Breast epithelium (tissue), 4 donors: ENCODE data around the gene VEGFA. TPM values are rescaled to one million over a fixed set of nuclear protein-coding genes. Genes with fewer than 3 reads are reported as not detected.

Experiments
- DNase-seq, 2 donors: peaks; one replicate each; pipeline ENCODE4 v3.0.0-alpha.2; 2019; ENCODE audit warnings: low spot score in 2 of 2
- H3K27ac ChIP-seq, 2 donors: fragments of 200-600 bp; sonication (generic) in 1 of 2; one replicate each; pipeline ENCODE4 v1.5.1; 2016 to 2019; ENCODE audit warnings: mild to moderate bottlenecking in 1 of 2
- H3K27me3 ChIP-seq, 2 donors: fragments of 200-600 bp; sonication (generic) in 1 of 2; one replicate each; pipeline versions ENCODE4 v1.5.1 to v1.6.0; 2017 to 2019; ENCODE audit warnings: control low read depth in 1 of 2, mild to moderate bottlenecking in 1 of 2
- H3K36me3 ChIP-seq: fragments of 200-600 bp; one replicate; pipeline ENCODE4 v1.5.1; 2019
- H3K4me1 ChIP-seq, 2 donors: fragments of 200-600 bp; sonication (generic); one replicate each; pipeline ENCODE4 v1.5.1; 2016 to 2019; ENCODE audit warnings: control low read depth in 1 of 2
- H3K4me3 ChIP-seq, 3 donors: fragments of 200-600 bp; sonication (generic); 1 replicate in 2 of 3; 2 replicates in 1 of 3; pipeline ENCODE4 v1.5.1; 2016 to 2019; ENCODE audit warnings: mild to moderate bottlenecking in 3 of 3, moderate library complexity in 2 of 3
- H3K9me3 ChIP-seq, 2 donors: fragments of 200-600 bp; sonication (generic) in 1 of 2; one replicate each; pipeline ENCODE4 v1.5.1; 2016 to 2019; ENCODE audit warnings: control low read depth in 1 of 2
- POLR2A ChIP-seq: fragments of 450-650 bp; IDR thresholded peaks from one replicate; pipeline ENCODE4 v1.6.1; 2016; ENCODE audit warnings: antibody characterized with exemption, mild to moderate bottlenecking, moderate library complexity
- POLR2AphosphoS5 ChIP-seq, 3 donors: sonication (generic); formaldehyde crosslinking; IDR thresholded peaks; one replicate each; pipeline ENCODE4 v1.6.1; 2017; ENCODE audit warnings: antibody characterized with exemption in 3 of 3
- intact Hi-C: fragments of 100-400 bp; cut with DNase I; formaldehyde crosslinking; loops from one replicate; pipeline ENCODE4 v1.15.1; 2023; ENCODE audit warnings: low total_unique reads
- total RNA-seq, 3 donors: library from RNA; depleted of rRNA; stranded (reverse); fragments of >200 nt; gene quantifications; one replicate each; pipeline ENCODE4 v1.1.0, GENCODE V29; 2016
- TF ChIP-seq, protein P1 (sequence below), 3 donors: fragments of 450-650 bp; IDR thresholded peaks; one replicate each; pipeline ENCODE4 v1.5.1; 2016 to 2017; ENCODE audit warnings: antibody characterized with exemption in 3 of 3, mild to moderate bottlenecking in 3 of 3, moderate library complexity in 3 of 3

Gene VEGFA
- total RNA-seq, 3 donors from 2014 or later, result 123 to 230 (median 132) TPM

DNA sequence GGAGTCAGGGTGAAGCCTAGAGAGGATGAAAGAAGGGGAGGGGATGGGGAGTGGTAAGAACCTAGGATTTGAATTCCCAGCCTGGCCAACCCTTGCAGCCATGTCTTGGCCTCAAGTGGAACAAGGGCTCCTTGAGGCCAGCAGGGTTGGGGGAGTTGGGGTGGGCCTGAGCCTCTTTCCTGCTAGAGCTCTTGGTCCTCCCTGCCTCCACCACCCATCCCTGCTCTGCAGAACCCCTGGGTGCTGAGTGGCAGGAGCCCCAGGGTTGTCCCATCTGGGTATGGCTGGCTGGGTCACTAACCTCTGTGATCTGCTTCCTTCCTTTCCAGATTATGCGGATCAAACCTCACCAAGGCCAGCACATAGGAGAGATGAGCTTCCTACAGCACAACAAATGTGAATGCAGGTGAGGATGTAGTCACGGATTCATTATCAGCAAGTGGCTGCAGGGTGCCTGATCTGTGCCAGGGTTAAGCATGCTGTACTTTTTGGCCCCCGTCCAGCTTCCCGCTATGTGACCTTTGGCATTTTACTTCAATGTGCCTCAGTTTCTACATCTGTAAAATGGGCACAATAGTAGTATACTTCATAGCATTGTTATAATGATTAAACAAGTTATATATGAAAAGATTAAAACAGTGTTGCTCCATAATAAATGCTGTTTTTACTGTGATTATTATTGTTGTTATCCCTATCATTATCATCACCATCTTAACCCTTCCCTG, 8.3 kb downstream of the VEGFA start:
- Histone ChIP-seq H3K9me3 (no peaks in the 10 kb centered on the region), H3K27me3 (no peaks in the 10 kb centered on the region), H3K27ac (peak overlapping the region; percentile 85 to 87), H3K4me1 (peaks cover 0 to 26% of the 10 kb centered on the region in 2 donors), H3K36me3 (no peaks in the 10 kb centered on the region), H3K4me3 (no peak overlapping the region)
- intact Hi-C loops, result no loop called here
- TF ChIP-seq, protein P1, sequence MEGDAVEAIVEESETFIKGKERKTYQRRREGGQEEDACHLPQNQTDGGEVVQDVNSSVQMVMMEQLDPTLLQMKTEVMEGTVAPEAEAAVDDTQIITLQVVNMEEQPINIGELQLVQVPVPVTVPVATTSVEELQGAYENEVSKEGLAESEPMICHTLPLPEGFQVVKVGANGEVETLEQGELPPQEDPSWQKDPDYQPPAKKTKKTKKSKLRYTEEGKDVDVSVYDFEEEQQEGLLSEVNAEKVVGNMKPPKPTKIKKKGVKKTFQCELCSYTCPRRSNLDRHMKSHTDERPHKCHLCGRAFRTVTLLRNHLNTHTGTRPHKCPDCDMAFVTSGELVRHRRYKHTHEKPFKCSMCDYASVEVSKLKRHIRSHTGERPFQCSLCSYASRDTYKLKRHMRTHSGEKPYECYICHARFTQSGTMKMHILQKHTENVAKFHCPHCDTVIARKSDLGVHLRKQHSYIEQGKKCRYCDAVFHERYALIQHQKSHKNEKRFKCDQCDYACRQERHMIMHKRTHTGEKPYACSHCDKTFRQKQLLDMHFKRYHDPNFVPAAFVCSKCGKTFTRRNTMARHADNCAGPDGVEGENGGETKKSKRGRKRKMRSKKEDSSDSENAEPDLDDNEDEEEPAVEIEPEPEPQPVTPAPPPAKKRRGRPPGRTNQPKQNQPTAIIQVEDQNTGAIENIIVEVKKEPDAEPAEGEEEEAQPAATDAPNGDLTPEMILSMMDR (IDR thresholded peaks at IDR 0.05), result no peak
- TF ChIP-seq POLR2AphosphoS5 (IDR thresholded peaks at IDR 0.05), result no peak
- TF ChIP-seq POLR2A, result no peak
- DNase-seq, result no peak

DNA sequence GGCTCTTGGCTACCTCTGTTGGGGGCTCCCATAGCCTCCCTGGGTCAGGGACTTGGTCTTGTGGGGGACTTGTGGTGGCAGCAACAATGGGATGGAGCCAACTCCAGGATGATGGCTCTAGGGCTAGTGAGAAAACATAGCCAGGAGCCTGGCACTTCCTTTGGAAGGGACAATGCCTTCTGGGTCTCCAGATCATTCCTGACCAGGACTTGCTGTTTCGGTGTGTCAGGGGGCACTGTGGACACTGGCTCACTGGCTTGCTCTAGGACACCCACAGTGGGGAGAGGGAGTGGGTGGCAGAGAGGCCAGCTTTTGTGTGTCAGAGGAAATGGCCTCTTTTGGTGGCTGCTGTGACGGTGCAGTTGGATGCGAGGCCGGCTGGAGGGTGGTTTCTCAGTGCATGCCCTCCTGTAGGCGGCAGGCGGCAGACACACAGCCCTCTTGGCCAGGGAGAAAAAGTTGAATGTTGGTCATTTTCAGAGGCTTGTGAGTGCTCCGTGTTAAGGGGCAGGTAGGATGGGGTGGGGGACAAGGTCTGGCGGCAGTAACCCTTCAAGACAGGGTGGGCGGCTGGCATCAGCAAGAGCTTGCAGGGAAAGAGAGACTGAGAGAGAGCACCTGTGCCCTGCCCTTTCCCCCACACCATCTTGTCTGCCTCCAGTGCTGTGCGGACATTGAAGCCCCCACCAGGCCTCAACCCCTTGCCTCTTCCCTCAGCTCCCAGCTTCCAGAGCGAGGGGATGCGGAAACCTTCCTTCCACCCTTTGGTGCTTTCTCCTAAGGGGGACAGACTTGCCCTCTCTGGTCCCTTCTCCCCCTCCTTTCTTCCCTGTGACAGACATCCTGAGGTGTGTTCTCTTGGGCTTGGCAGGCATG, 9.2 kb downstream of the VEGFA start:
- H3K4me1 ChIP-seq, result peaks cover 0 to 17% of the 10 kb centered on the region in 2 donors
- intact Hi-C loops, result no loop called here
- H3K27me3 ChIP-seq, result no peaks in the 10 kb centered on the region
- peak overlapping the region; percentile 85 to 87 for H3K27ac ChIP-seq
- no peak overlapping the region for H3K4me3 ChIP-seq
- no peaks in the 10 kb centered on the region for H3K36me3 ChIP-seq
- TF ChIP-seq POLR2AphosphoS5 (IDR thresholded peaks at IDR 0.05) (no peak), POLR2A (no peak)
- TF ChIP-seq, protein P1 (IDR thresholded peaks at IDR 0.05), result peak in 1 of 3 donors; percentile 17
- no peaks in the 10 kb centered on the region for H3K9me3 ChIP-seq
- DNase-seq, result no peak

DNA sequence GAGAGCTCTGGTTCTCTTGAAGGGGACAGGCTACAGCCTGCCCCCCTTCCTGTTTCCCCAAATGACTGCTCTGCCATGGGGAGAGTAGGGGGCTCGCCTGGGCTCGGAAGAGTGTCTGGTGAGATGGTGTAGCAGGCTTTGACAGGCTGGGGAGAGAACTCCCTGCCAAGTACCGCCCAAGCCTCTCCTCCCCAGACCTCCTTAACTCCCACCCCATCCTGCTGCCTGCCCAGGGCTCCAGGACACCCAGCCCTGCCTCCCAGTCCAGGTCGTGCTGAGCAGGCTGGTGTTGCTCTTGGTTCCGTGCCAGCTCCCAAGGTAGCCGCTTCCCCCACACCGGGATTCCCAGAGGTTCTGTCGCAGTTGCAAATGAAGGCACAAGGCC, 9.8 kb downstream of the VEGFA start:
- peak in 1 of 3 donors; percentile 34 for TF ChIP-seq POLR2AphosphoS5 (IDR thresholded peaks at IDR 0.05)
- no peak for TF ChIP-seq POLR2A
- intact Hi-C loops, result no loop called here
- H3K27ac ChIP-seq, result peak overlapping the region; percentile 85 to 87
- no peaks in the 10 kb centered on the region for H3K36me3 ChIP-seq
- H3K4me3 ChIP-seq, result no peak overlapping the region
- peaks cover 0 to 11% of the 10 kb centered on the region in 2 donors for H3K4me1 ChIP-seq
- no peaks in the 10 kb centered on the region for H3K27me3 ChIP-seq
- H3K9me3 ChIP-seq, result no peaks in the 10 kb centered on the region
- DNase-seq, result peak; percentile 85 to 89

DNA sequence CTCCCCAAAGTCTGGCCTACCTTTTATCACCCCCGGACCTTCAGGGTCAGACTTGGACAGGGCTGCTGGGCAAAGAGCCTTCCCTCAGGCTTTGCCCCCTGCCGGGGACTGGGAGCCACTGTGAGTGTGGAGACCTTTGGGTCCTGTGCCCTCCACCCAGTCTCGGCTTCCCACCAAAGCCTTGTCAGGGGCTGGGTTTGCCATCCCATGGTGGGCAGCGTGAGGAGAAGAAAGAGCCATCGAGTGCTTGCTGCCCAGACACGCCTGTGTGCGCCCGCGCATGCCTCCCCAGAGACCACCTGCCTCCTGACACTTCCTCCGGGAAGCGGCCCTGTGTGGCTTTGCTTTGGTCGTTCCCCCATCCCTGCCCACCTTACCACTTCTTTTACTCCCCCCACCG, 10.3 kb downstream of the VEGFA start:
- Histone ChIP-seq H3K4me3 (no peak overlapping the region), H3K27ac (peak overlapping the region; percentile 85 to 87), H3K36me3 (no peaks in the 10 kb centered on the region), H3K9me3 (no peaks in the 10 kb centered on the region), H3K27me3 (no peaks in the 10 kb centered on the region), H3K4me1 (peaks cover 0 to 6% of the 10 kb centered on the region in 2 donors)
- intact Hi-C loops, result no loop called here
- TF ChIP-seq, protein P1 (IDR thresholded peaks at IDR 0.05), result peak in 1 of 3 donors; percentile 28
- no peak for TF ChIP-seq POLR2A
- no peak for DNase-seq

DNA sequence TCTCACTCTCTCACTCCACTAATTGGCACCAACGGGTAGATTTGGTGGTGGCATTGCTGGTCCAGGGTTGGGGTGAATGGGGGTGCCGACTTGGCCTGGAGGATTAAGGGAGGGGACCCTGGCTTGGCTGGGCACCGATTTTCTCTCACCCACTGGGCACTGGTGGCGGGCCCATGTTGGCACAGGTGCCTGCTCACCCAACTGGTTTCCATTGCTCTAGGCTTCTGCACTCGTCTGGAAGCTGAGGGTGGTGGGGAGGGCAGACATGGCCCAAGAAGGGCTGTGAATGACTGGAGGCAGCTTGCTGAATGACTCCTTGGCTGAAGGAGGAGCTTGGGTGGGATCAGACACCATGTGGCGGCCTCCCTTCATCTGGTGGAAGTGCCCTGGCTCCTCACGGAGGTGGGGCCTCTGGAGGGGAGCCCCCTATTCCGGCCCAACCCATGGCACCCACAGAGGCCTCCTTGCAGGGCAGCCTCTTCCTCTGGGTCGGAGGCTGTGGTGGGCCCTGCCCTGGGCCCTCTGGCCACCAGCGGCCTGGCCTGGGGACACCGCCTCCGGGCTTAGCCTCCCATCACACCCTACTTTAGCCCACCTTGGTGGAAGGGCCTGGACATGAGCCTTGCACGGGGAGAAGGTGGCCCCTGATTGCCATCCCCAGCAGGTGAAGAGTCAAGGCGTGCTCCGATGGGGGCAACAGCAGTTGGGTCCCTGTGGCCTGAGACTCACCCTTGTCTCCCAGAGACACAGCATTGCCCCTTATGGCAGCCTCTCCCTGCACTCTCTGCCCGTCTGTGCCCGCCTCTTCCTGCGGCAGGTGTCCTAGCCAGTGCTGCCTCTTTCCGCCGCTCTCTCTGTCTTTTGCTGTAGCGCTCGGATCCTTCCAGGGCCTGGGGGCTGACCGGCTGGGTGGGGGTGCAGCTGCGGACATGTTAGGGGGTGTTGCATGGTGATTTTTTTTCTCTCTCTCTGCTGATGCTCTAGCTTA, 11.2 kb downstream of the VEGFA start:
- H3K36me3 ChIP-seq, result no peaks in the 10 kb centered on the region
- no peaks in the 10 kb centered on the region for H3K9me3 ChIP-seq
- TF ChIP-seq POLR2A, result no peak
- TF ChIP-seq POLR2AphosphoS5 (IDR thresholded peaks at IDR 0.05), result peak in 1 of 3 donors; percentile 12
- DNase-seq, result peak; percentile 50 to 70
- H3K4me1 ChIP-seq, result no peaks in the 10 kb centered on the region
- H3K27me3 ChIP-seq, result no peaks in the 10 kb centered on the region
- no peak overlapping the region for H3K4me3 ChIP-seq
- H3K27ac ChIP-seq, result peak overlapping the region; percentile 85 to 87
- intact Hi-C loops, result no loop called here
